ENCODE measurements around the gene BMPR1B. TPM values are rescaled to one million over a fixed set of nuclear protein-coding genes. Genes with fewer than 3 reads are reported as not detected.

Gene BMPR1B
- total RNA-seq, 2 donors from 2014 or later = 12.9 to 19.5 TPM

DNA sequence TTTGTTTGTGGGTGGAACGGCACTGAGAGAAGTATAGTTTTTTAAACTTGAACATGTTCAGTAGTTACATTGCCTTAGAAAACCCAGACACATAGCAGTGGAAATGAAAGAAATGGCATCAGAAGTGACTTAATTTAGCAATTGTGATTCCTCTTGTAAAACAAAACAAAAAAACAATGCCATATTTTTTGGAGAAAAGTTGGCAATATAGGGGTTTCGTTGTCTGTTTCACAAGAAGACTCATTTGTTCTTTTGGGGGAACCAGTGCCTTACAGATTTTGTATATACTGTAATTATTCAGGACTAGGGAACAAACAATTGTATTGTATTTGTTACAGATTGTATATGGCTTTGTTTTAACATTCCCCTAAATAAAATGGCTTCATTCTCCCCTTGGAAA lies 400.3 kb downstream of the BMPR1B start:
- DNase-seq (ENCODE audit: low spot score) (no peak), ATAC-seq (ENCODE audit: insufficient number of reproducible peaks, low FRiP score, low read depth) (no peak)
- TF ChIP-seq, protein P1, sequence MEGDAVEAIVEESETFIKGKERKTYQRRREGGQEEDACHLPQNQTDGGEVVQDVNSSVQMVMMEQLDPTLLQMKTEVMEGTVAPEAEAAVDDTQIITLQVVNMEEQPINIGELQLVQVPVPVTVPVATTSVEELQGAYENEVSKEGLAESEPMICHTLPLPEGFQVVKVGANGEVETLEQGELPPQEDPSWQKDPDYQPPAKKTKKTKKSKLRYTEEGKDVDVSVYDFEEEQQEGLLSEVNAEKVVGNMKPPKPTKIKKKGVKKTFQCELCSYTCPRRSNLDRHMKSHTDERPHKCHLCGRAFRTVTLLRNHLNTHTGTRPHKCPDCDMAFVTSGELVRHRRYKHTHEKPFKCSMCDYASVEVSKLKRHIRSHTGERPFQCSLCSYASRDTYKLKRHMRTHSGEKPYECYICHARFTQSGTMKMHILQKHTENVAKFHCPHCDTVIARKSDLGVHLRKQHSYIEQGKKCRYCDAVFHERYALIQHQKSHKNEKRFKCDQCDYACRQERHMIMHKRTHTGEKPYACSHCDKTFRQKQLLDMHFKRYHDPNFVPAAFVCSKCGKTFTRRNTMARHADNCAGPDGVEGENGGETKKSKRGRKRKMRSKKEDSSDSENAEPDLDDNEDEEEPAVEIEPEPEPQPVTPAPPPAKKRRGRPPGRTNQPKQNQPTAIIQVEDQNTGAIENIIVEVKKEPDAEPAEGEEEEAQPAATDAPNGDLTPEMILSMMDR (IDR thresholded peaks at IDR 0.05) = no peak
- Histone ChIP-seq H3K9me3 (no peaks in the 10 kb centered on the region), H3K4me1 (ENCODE audit: control insufficient read depth in 1 of 2, low read depth in 2 of 2) (no peaks in the 10 kb centered on the region), H3K27me3 (replicated peaks; ENCODE audit: insufficient read depth) (no peaks in the 10 kb centered on the region), H3K4me3 (no peak overlapping the region), H3K27ac (no peak overlapping the region), H3K36me3 (no peaks in the 10 kb centered on the region)

DNA sequence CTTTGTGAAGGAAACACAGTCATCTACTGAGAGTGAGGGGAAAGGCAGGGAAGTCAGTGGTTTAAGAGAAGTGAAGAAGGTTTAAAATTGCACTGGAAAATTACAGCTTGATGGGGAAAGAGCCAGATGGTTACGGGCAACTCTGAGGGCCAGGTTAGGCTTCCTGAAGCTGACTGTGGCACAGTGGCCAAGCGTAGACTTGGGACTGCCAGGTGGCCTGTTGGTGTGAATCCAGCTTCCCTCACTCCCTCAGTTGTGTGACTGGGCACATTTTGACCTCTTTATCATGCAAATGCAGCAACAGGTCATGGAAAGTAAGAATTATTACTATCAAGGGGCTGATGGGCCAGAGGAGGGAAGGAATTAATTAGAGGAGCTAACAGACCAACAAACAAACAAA lies 400.9 kb downstream of the BMPR1B start:
- TF ChIP-seq, protein P1 (IDR thresholded peaks at IDR 0.05) = no peak
- no peaks in the 10 kb centered on the region for H3K4me1 ChIP-seq (ENCODE audit: control insufficient read depth in 1 of 2, low read depth in 2 of 2)
- ATAC-seq (ENCODE audit: insufficient number of reproducible peaks, low FRiP score, low read depth) = no peak
- no peaks in the 10 kb centered on the region for H3K27me3 ChIP-seq (replicated peaks; ENCODE audit: insufficient read depth)
- no peak for DNase-seq (ENCODE audit: low spot score)
- H3K9me3 ChIP-seq = no peaks in the 10 kb centered on the region
- no peak overlapping the region for H3K4me3 ChIP-seq
- H3K27ac ChIP-seq = no peak overlapping the region
- no peaks in the 10 kb centered on the region for H3K36me3 ChIP-seq

DNA sequence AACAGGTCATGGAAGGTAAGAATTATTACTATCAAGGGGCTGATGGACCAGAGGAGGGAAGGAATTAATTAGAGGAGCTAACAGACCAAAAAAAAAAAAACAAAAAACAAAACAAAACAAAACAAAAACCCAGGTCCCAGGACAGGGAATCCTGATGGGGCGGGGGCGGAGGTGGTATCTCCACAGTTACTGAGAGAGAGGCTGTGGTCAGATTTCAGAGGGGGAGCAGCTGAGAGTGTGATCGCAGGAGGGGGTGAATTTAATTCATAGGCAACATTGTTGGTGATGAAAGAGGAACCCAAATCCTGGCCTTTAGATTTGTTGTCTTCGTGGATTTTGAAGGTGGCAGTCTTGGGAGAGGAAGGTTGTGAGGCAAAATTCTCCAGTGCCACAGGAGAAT lies 401.6 kb downstream of the BMPR1B start:
- no peak overlapping the region for H3K27ac ChIP-seq
- H3K4me3 ChIP-seq = no peak overlapping the region
- DNase-seq (ENCODE audit: low spot score) (no peak), ATAC-seq (ENCODE audit: insufficient number of reproducible peaks, low FRiP score, low read depth) (no peak)
- TF ChIP-seq, protein P1 (IDR thresholded peaks at IDR 0.05) = no peak
- H3K4me1 ChIP-seq (ENCODE audit: control insufficient read depth in 1 of 2, low read depth in 2 of 2) = no peaks in the 10 kb centered on the region
- no peaks in the 10 kb centered on the region for H3K27me3 ChIP-seq (replicated peaks; ENCODE audit: insufficient read depth)
- no peaks in the 10 kb centered on the region for H3K36me3 ChIP-seq
- no peaks in the 10 kb centered on the region for H3K9me3 ChIP-seq

DNA sequence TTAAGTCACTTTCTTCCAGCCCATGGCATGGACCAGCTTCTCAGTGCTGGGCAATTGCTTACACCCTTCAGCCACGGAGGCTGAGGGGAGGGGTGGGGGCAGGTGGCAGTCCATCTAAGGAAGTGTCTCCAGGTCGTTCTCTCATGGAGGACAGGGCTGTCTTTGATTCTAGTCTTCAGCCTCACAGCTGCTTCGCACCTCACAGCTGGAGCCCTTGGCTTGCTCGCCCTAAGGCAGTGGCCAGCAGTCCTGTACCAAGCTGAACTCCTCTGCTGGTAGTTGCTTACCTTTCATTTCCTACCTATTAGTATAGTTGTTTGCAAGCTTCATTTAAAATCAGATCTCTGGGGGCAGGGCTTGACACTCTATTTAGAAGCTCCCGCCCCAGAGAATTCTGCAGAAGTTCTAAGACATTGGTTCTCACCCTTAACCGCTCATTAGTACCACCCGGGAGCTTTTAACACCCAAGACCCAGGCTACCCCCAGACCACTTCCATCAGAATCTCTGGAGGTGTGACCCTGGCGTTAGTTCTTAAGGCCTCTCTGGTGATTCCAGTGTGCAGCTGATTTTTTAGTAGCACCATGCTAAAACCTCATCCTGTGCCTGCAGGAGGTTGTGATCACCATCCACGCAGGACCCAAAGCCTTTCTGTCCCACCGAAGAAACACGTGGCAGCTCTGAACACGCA lies 404.2 kb downstream of the BMPR1B start:
- DNase-seq (ENCODE audit: low spot score) (no peak), ATAC-seq (ENCODE audit: insufficient number of reproducible peaks, low FRiP score, low read depth) (no peak)
- Histone ChIP-seq H3K4me1 (ENCODE audit: control insufficient read depth in 1 of 2, low read depth in 2 of 2) (no peaks in the 10 kb centered on the region), H3K27me3 (replicated peaks; ENCODE audit: insufficient read depth) (no peaks in the 10 kb centered on the region), H3K4me3 (no peak overlapping the region), H3K9me3 (no peaks in the 10 kb centered on the region), H3K36me3 (no peaks in the 10 kb centered on the region), H3K27ac (no peak overlapping the region)
- TF ChIP-seq, protein P1 (IDR thresholded peaks at IDR 0.05) = no peak

DNA sequence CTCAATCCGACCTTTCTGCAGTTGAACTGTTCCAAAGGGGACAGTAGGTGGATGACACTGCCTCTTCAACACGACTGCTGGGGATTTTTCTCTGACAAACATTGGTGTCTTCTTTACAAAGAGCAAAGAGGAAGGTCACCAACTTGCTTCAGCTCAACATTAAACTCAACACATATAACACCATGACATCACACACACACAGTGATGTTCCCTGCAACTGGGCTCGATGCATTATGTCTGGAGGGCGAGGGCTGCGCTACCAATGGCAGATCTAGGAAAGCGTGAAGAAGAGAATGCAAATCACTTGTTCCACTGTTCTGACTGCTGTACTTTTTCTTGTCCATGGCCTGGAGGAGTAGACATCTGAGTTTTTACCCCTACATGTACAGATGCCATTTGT lies 405.1 kb downstream of the BMPR1B start:
- no peaks in the 10 kb centered on the region for H3K9me3 ChIP-seq
- no peaks in the 10 kb centered on the region for H3K36me3 ChIP-seq
- DNase-seq (ENCODE audit: low spot score) (no peak), ATAC-seq (ENCODE audit: insufficient number of reproducible peaks, low FRiP score, low read depth) (no peak)
- H3K4me3 ChIP-seq = no peak overlapping the region
- no peaks in the 10 kb centered on the region for H3K27me3 ChIP-seq (replicated peaks; ENCODE audit: insufficient read depth)
- no peaks in the 10 kb centered on the region for H3K4me1 ChIP-seq (ENCODE audit: control insufficient read depth in 1 of 2, low read depth in 2 of 2)
- H3K27ac ChIP-seq = no peak overlapping the region
- TF ChIP-seq, protein P1 (IDR thresholded peaks at IDR 0.05) = no peak
